Mesenchymal stem cell (in vitro differentiated cells and primary cell): ENCODE data around the gene PLAAT2.

Source experiments
- DNase-seq: peaks from one replicate; pipeline ENCODE4 v3.0.0-alpha.2; 2013
- H2AFZ ChIP-seq: one replicate; pipeline ENCODE4 v1.6.1; 2013; ENCODE audit warnings: low read depth, mild to moderate bottlenecking, control low read depth, inconsistent platforms, low read length, moderate library complexity
- H2AK5ac ChIP-seq: 2 replicates; pipeline ENCODE4 v1.6.1; 2013; ENCODE audit warnings: low read length, moderate library complexity, mild to moderate bottlenecking, inconsistent platforms; ENCODE audit not compliant: severe bottlenecking
- H2BK120ac ChIP-seq: one replicate; pipeline ENCODE4 v1.6.1; 2013; ENCODE audit warnings: low read depth, mild to moderate bottlenecking, inconsistent platforms, low read length, moderate library complexity
- H2BK12ac ChIP-seq, 2 experiments: one replicate each; pipeline ENCODE4 v1.6.1; 2013; ENCODE audit warnings: inconsistent platforms in 2 of 2, low read length in 2 of 2, mild to moderate bottlenecking in 2 of 2, moderate library complexity in 2 of 2, control low read depth in 1 of 2
- H2BK15ac ChIP-seq: one replicate; pipeline ENCODE4 v1.6.1; 2013; ENCODE audit warnings: mild to moderate bottlenecking, low read depth, inconsistent platforms; ENCODE audit not compliant: poor library complexity, severe bottlenecking
- H2BK5ac ChIP-seq: 2 replicates; pipeline ENCODE4 v1.6.1; 2013; ENCODE audit warnings: low read depth, mild to moderate bottlenecking, low read length, control low read depth, inconsistent platforms; ENCODE audit not compliant: poor library complexity, severe bottlenecking
- H3K14ac ChIP-seq, 2 experiments: one replicate each; pipeline ENCODE4 v1.6.1; 2013; ENCODE audit warnings: inconsistent platforms in 2 of 2, low read length in 2 of 2, control low read depth in 1 of 2, mild to moderate bottlenecking in 1 of 2, moderate library complexity in 1 of 2
- H3K18ac ChIP-seq, 2 experiments: one replicate each; pipeline ENCODE4 v1.6.1; 2013; ENCODE audit warnings: inconsistent platforms in 2 of 2, low read length in 2 of 2, control low read depth in 1 of 2, low read depth in 1 of 2, mild to moderate bottlenecking in 1 of 2
- H3K23ac ChIP-seq, 2 experiments: one replicate each; pipeline ENCODE4 v1.6.1; 2013; ENCODE audit warnings: inconsistent platforms in 2 of 2, low read length in 2 of 2, mild to moderate bottlenecking in 2 of 2, moderate library complexity in 2 of 2, control low read depth in 1 of 2
- H3K27ac ChIP-seq: 2 replicates; pipeline ENCODE4 v1.5.1; 2013; ENCODE audit warnings: mild to moderate bottlenecking, moderate library complexity, low read length, control low read depth, inconsistent platforms; ENCODE audit not compliant: poor library complexity, severe bottlenecking
- H3K27me3 ChIP-seq, 2 experiments: 2 replicates each; pipeline versions ENCODE4 v1.6.1 to v1.7.0; 2013; ENCODE audit warnings: low read length in 2 of 2, mild to moderate bottlenecking in 2 of 2, moderate library complexity in 2 of 2, control low read depth in 1 of 2, inconsistent platforms in 1 of 2; ENCODE audit not compliant: control insufficient read depth in 1 of 2, insufficient read depth in 1 of 2
- H3K36me3 ChIP-seq, 2 experiments: 2 replicates each; pipeline versions ENCODE4 v1.6.1 to v1.7.0; 2013; ENCODE audit warnings: low read length in 2 of 2, control low read depth in 1 of 2, inconsistent platforms in 1 of 2, low read depth in 1 of 2, mild to moderate bottlenecking in 1 of 2; ENCODE audit not compliant: insufficient read depth in 2 of 2, control insufficient read depth in 1 of 2
- H3K4ac ChIP-seq, 2 experiments: one replicate each; pipeline ENCODE4 v1.6.1; 2013; ENCODE audit warnings: inconsistent platforms in 2 of 2, low read length in 2 of 2, mild to moderate bottlenecking in 2 of 2, moderate library complexity in 2 of 2, control low read depth in 1 of 2, low read depth in 1 of 2
- H3K4me1 ChIP-seq: 2 replicates; pipeline ENCODE4 v1.6.1; 2013; ENCODE audit warnings: low read depth, low read length, control low read depth; ENCODE audit not compliant: control insufficient read depth, insufficient read depth
- H3K4me2 ChIP-seq: 2 replicates; pipeline ENCODE4 v1.6.1; 2013; ENCODE audit warnings: low read length, mild to moderate bottlenecking, inconsistent platforms; ENCODE audit not compliant: poor library complexity, severe bottlenecking
- H3K4me3 ChIP-seq, 2 experiments: 2 replicates each; pipeline versions ENCODE4 v1.5.1 to v1.7.0; 2013; ENCODE audit warnings: low read length in 2 of 2, mild to moderate bottlenecking in 2 of 2, control low read depth in 1 of 2, low read depth in 1 of 2; ENCODE audit not compliant: insufficient read depth in 1 of 2
- H3K79me1 ChIP-seq: replicated peaks from 2 replicates; pipeline ENCODE4 v1.6.1; 2013; ENCODE audit warnings: mild to moderate bottlenecking, control low read depth, low read length, inconsistent platforms; ENCODE audit not compliant: poor library complexity, severe bottlenecking
- H3K9ac ChIP-seq: 2 replicates; pipeline ENCODE4 v1.7.0; 2013; ENCODE audit warnings: mild to moderate bottlenecking, low read length, moderate library complexity
- H3K9me3 ChIP-seq: 2 replicates; pipeline ENCODE4 v1.7.0; 2013; ENCODE audit warnings: mild to moderate bottlenecking, low read length; ENCODE audit not compliant: control insufficient read depth
- H4K8ac ChIP-seq: one replicate; pipeline ENCODE4 v1.6.1; 2013; ENCODE audit warnings: inconsistent platforms, mild to moderate bottlenecking, low read length, moderate library complexity
- H4K91ac ChIP-seq: one replicate; pipeline ENCODE4 v1.6.1; 2013; ENCODE audit warnings: mild to moderate bottlenecking, low read length, inconsistent platforms
- WGBS: methylation state at CpG from one replicate; pipeline ENCODE4 v1.1.7; 2013; ENCODE audit warnings: mixed read lengths; 5-methylcytosine and 5-hydroxymethylcytosine counted together

Gene PLAAT2

DNA sequence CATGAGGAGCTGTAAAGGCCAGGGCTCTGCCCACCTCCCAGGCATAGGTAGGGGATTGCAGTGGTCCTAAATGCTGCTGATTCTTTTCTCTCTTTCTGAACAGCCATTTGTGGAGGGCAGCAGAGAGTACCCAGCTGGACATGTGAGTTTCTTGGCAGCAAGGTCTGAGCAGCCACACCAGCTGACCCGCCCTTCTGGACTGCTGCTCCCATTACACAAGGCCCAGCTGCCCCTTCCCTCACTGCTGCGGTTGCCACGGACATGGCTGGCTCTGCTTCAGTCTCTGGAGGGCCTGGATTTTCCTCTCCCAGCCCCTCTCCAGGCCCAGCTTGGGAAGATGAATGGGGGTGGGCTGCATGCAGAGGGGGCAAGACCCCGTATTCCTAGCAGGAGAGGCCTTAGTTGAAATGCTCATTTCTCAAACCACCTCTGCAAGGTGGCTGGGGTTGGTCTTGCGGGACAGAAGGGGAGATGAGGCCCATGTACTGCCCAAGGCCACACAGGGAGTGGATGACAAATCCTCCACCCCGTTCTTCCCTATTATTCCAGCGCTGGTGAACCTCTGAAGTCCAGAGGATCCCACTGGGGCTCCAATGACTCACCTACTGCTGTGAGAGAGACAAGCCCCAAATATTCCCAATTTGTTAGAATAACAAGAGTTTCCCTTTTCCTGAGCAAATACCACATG is 52.7 kb downstream of the PLAAT2 start:
- Histone ChIP-seq H3K4ac (no peak overlapping the region), H2BK120ac (no peak overlapping the region)
- WGBS: 75% methylated on average over 5 of the region's 7 CpGs

DNA sequence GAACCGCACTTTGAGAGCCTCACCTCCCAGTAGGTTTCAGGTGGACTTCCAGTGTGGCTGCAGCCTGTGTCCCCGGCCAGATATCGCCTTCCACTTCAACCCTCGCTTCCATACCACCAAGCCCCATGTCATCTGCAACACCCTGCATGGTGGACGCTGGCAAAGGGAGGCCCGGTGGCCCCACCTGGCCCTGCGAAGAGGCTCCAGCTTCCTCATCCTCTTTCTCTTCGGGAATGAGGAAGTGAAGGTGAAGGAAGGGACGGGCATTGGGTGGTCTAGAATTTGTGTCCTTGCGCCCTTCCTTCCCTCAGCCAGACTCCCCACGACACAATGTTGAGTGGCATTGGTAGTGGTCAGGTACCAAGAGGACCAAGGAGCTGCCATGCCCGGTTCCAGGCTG is 54.4 kb downstream of the PLAAT2 start:
- no peaks in the 10 kb centered on the region for H3K79me1 ChIP-seq
- no peak overlapping the region for H3K4ac ChIP-seq
- peaks cover 29% of the 10 kb centered on the region for H3K4me1 ChIP-seq
- no peak overlapping the region for H3K4me3 ChIP-seq
- no peak overlapping the region for H2BK120ac ChIP-seq
- H3K9ac ChIP-seq: no peak overlapping the region
- H4K8ac ChIP-seq: no peak overlapping the region
- no peak for DNase-seq
- WGBS: 86% methylated on average over 10 of the region's 12 CpGs
- no peak overlapping the region for H2BK15ac ChIP-seq
- no peak overlapping the region for H4K91ac ChIP-seq
- H3K27me3 ChIP-seq: no peaks in the 10 kb centered on the region
- H2AK5ac ChIP-seq: no peak overlapping the region
- H2BK5ac ChIP-seq: no peak overlapping the region
- no peak overlapping the region for H3K4me2 ChIP-seq
- no peaks in the 10 kb centered on the region for H3K9me3 ChIP-seq
- no peak overlapping the region for H3K18ac ChIP-seq
- no peak overlapping the region for H2AFZ ChIP-seq
- no peaks in the 10 kb centered on the region for H3K36me3 ChIP-seq
- no peak overlapping the region for H3K14ac ChIP-seq
- H2BK12ac ChIP-seq: no peak overlapping the region
- H3K23ac ChIP-seq: no peak overlapping the region
- H3K27ac ChIP-seq: no peak overlapping the region

More for the DNA sequence above, 52.7 kb downstream of the PLAAT2 start:
- Histone ChIP-seq H3K79me1 (no peaks in the 10 kb centered on the region), H2BK15ac (no peak overlapping the region), H4K8ac (no peak overlapping the region), H3K4me3 (peak overlapping the region in 1 of 2 experiments; percentile 13), H3K9ac (peak overlapping the region; percentile 51), H3K14ac (no peak overlapping the region), H3K27ac (no peak overlapping the region), H2AFZ (no peak overlapping the region), H3K4me2 (no peak overlapping the region), H2BK5ac (no peak overlapping the region), H4K91ac (no peak overlapping the region), H3K27me3 (no peaks in the 10 kb centered on the region), H3K18ac (no peak overlapping the region), H2AK5ac (peak overlapping the region; percentile 43), H2BK12ac (no peak overlapping the region), H3K4me1 (peaks cover 31% of the 10 kb centered on the region), H3K9me3 (no peaks in the 10 kb centered on the region), H3K36me3 (no peaks in the 10 kb centered on the region), H3K23ac (no peak overlapping the region)
- DNase-seq: no peak

GRCh38 chr11:63508009-63508408 is 55.2 kb downstream of the PLAAT2 start:
- DNase-seq: no peak
- Histone ChIP-seq H2AFZ (no peak overlapping the region), H3K18ac (no peak overlapping the region), H3K4me3 (no peak overlapping the region), H3K4ac (no peak overlapping the region), H3K4me2 (no peak overlapping the region), H2BK120ac (no peak overlapping the region), H2BK15ac (no peak overlapping the region), H3K14ac (no peak overlapping the region), H2BK12ac (no peak overlapping the region), H3K9me3 (no peaks in the 10 kb centered on the region), H3K79me1 (no peaks in the 10 kb centered on the region), H2BK5ac (no peak overlapping the region), H4K8ac (no peak overlapping the region), H3K23ac (no peak overlapping the region), H4K91ac (no peak overlapping the region), H3K27ac (no peak overlapping the region), H3K4me1 (peaks cover 29% of the 10 kb centered on the region), H2AK5ac (no peak overlapping the region), H3K27me3 (no peaks in the 10 kb centered on the region), H3K9ac (no peak overlapping the region), H3K36me3 (no peaks in the 10 kb centered on the region)
- 87% methylated on average over 3 of the region's 3 CpGs for WGBS

GRCh38 chr11:63507511-63507910 is 55.7 kb downstream of the PLAAT2 start:
- H3K4ac ChIP-seq: no peak overlapping the region
- H2BK15ac ChIP-seq: no peak overlapping the region
- no peaks in the 10 kb centered on the region for H3K79me1 ChIP-seq
- no peak overlapping the region for H2BK120ac ChIP-seq
- H3K4me1 ChIP-seq: peaks cover 29% of the 10 kb centered on the region
- no peak overlapping the region for H2BK5ac ChIP-seq
- H2AFZ ChIP-seq: no peak overlapping the region
- H2BK12ac ChIP-seq: no peak overlapping the region
- WGBS: 86% methylated on average over 1 of the region's 2 CpGs
- no peak overlapping the region for H3K4me3 ChIP-seq
- no peaks in the 10 kb centered on the region for H3K36me3 ChIP-seq
- no peaks in the 10 kb centered on the region for H3K9me3 ChIP-seq
- no peak overlapping the region for H3K27ac ChIP-seq
- no peak overlapping the region for H3K4me2 ChIP-seq
- H2AK5ac ChIP-seq: no peak overlapping the region
- H4K91ac ChIP-seq: no peak overlapping the region
- H3K23ac ChIP-seq: no peak overlapping the region
- no peaks in the 10 kb centered on the region for H3K27me3 ChIP-seq
- H3K9ac ChIP-seq: no peak overlapping the region
- no peak overlapping the region for H3K18ac ChIP-seq
- DNase-seq: no peak
- no peak overlapping the region for H3K14ac ChIP-seq
- no peak overlapping the region for H4K8ac ChIP-seq
